NCI-H2029 (cell line): ENCODE data around the gene PGM2.

ENCODE experiments used
- DNase-seq: peaks from one replicate; lab custom pipeline; 2025; lab: John Stamatoyannopoulos, UW

Gene PGM2

DNA sequence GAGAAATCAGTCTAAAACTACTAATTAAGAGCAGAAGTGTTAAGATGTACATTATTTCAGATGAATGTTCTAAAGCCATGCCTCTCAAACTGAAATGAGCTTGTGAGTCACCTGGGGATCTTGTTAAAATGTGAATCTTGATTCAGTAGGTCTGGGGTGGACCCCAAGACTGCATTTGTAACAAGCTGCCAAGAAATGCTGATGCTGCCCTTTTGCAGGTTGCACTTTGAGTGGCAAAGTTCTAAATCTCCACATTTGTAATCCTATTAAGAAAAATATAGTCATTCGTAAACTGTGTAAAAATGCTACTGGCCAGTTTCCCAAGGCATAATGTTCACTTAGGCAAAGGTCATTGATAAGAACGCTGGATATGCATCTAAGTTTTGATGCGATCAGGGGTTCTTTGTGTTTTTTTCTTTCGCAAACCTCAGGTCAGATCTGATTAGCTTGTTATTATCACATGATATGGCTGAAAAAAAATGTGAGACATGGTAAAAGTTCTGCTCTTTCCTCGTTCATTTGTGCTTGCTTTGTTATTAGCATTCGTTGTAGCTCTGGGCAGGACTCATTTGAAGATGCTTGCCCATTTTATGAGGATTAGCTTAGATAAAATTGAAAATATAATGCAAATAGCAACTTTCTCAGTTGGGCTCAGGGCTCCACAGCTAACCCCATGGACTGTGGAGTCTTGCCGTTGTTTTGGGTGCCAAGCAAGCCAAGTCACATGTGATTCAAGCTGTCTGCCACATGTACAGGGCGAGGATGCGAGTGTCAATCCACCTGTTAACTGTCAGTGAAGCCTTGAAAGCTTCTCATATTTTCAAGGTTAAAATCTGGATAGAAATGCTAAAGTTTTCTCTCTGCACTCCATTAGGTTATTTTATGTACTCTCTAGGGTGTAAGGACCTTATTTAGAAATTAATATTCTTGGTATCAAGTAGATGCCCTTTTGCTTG is 76.5 kb downstream of the PGM2 start:
- DNase-seq = no peak

DNA sequence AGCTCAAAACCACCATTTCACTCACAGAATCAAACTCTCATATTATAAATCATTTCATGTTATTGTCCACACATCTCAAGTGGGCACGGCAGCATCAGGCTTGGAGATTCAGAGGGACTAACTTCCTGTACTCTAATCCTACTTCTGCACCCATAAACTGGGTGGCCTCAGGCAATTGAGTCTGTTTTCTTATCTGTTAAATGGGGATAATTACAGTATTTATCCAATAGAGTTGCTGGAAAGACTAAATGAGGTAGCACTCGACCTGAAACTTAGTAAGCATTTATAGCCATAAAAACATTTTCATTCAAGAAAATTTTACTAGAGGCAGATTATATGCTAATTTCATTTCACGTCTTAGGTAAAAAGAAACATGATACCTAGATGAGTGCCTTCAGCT is 77.4 kb downstream of the PGM2 start:
- no peak for DNase-seq

DNA sequence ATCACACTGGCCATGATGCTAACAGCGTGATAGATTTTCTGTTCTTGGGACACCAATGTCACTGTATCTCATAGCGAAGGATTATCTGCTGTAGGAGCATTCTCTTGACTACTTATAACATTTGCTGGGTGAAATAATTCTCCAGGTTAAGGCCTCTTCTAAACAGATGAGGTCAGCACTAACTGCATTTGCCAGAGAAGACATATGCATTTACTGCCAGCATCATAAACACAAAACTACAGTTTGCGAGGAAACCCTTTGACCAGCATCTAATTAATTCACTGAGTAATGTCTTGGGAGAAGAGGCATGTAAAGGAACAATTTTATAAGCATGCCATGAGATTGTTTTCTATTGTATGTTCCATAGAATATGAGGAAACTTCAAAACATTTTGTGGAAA is 78.3 kb downstream of the PGM2 start:
- DNase-seq = no peak

DNA sequence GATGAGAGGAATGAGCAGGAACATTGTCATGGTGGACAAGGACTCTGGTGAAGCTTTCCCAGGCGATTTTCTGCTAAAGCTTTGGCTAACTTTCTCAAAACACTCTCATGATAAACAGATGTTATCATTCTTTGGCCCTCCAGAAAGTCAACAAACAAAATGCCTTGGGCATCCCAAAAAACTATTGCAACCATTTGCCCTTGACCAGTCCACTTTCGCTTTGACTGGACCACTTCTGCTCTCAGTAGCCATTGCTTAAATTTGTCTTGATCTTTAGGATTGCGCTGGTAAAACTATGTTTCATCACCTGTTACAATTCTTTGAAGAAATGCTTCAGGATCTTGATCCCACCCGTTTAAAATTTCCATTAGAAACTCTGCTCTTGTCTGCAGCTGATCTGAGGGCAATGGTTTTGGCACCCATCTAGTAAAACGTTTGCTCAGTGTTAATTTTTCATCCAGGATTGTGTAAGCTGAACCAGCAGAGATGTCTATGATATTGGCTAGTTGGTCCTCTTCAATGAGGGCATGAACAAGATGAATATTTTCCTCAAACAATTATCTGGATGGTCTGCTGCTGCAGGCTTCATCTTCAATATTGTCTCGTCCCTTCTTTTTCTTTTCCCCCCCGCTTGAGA is 79.2 kb downstream of the PGM2 start:
- no peak for DNase-seq

DNA sequence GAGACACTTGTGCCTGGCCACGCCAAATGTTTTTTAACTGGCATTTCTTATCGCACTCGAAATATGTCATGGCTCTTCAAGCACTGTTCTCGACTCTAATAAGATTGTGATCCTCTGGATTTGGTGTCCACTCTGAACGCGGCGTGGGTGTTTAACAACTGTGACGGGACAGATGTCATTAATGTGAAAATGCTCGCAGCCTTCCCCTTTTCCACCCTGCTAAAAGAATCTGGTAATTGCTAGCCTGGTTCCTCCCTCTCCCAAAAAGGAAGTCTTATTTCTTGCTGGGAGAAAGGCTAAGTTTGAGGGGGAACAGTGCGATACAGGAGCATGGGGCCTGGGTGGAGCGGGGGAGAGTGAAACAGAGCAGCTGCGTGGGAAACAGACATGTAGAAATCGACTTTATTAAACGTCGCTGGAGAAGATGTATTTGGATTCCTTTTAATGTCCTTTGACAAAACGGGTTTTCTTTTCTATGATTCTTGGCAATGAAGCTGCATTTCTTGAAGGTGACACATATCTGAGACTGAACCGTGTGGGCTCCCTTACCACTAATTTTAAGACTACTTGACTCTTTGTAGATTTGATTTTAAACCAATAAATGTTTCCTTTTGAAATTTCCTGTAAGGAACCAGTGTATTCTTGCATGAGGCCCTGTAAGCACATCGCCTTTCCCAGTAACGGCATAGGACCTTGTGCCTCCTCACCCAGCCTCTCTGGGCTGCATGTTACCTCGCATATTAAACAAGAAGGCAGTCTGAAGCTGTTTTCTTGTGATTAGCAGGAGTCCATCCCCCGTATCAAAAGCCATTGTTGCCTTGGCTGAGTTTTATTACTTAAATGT is 82.2 kb downstream of the PGM2 start:
- no peak for DNase-seq

DNA sequence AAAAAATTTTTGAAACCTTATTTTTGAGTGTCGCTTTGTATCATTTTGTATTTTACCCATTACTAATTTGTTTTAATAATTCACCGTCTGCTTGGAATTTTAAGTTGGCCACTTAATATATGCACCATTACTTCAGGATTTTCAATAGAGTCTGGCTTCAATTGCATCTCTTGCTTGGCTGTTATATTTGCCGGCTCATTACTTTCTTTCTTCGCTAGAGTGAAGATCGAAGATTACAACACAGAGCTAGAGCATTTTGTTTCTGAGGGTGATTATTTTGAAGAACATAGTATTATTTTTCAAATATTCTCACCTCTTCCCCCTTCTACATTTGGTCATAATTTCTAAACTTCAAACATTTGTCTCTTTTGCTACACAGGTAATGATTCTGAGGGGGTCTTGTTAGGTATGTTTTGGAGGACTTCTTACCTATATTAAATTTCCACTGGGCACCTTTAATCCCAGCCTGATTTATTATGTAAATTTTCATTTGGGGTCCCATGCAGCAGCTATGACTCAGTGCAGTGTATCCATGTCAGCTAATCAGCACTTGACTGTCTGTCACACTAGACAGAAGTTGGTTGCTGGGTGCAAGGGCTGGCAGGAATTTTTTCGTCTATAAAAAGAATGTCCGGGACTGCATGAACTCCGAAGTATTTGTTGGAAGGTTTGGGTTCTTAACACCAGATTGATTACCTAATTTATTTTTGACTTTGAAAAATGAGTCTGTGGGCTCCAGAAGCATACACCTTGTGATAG is 83.0 kb downstream of the PGM2 start:
- DNase-seq = no peak

DNA sequence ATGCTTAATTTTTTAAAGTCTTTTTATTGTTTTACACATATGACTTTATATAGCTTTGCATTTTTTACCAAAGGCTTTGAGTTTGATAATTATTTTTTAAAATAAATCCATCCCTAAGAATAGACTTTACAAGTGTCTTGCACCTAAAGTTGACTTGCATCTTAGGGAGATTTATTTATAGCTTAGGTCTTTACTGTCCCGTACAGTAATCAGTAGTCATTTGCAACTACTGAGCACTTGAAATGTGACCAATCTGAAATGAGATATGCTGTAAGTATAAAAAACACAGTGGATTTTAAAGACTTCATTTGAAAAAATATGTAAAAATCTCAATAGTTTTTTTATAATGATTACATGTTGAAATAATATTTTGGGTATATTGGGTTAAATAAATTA is 83.6 kb downstream of the PGM2 start:
- no peak for DNase-seq
